Stimulated activated CD4-positive, alpha-beta T cell treated with anti-CD3 and anti-CD28 coated beads, Interleukin-4, amount 100 ng/mL, for 1 hour (primary cell): ENCODE measurements around the gene FAM120A.

ENCODE experiments used
- DNase-seq: peaks from one replicate; pipeline ENCODE4 v3.0.0-alpha.2; 2020

The FAM120A gene

GRCh38 chr9:93562157-93562556, 110.7 kb downstream of the FAM120A start:
- no peak for DNase-seq

- no peak for DNase-seq
Observed at GRCh38 chr9:93565089-93565488, 113.6 kb downstream of the FAM120A start.

- peak; percentile 99 for DNase-seq
Observed at GRCh38 chr9:93566408-93567270, 115.2 kb downstream of the FAM120A start.

- no peak for DNase-seq
Observed at GRCh38 chr9:93567271-93567959, 115.9 kb downstream of the FAM120A start.

GRCh38 chr9:93568169-93568568, 116.7 kb downstream of the FAM120A start:
- no peak for DNase-seq

- DNase-seq: no peak
Observed at GRCh38 chr9:93569621-93570174, 118.2 kb downstream of the FAM120A start.

GRCh38 chr9:93572221-93572620, 120.7 kb downstream of the FAM120A start:
- no peak for DNase-seq

GRCh38 chr9:93572636-93573515, 121.4 kb downstream of the FAM120A start:
- no peak for DNase-seq

- DNase-seq: no peak
Observed at GRCh38 chr9:93573516-93573828, 122.0 kb downstream of the FAM120A start.

- DNase-seq: no peak
Observed at GRCh38 chr9:93574091-93574899, 122.8 kb downstream of the FAM120A start.

- DNase-seq: no peak
Observed at GRCh38 chr9:93574900-93575795, 123.7 kb downstream of the FAM120A start.

GRCh38 chr9:93575796-93576257, 124.3 kb downstream of the FAM120A start:
- peak; percentile 57 for DNase-seq

- peak; percentile 52 for DNase-seq
Observed at GRCh38 chr9:93576258-93577077, 125.0 kb downstream of the FAM120A start, which contains the start of gene PHF2. Gene PHF2 (plus strand): TSS chr9:93576584. CDS start chr9:93576774, 190 bp downstream.

- DNase-seq: peak; percentile 28
Observed at GRCh38 chr9:93577078-93577974, 125.8 kb downstream of the FAM120A start.

GRCh38 chr9:93577975-93578682, 126.6 kb downstream of the FAM120A start:
- DNase-seq: no peak

- no peak for DNase-seq
Observed at GRCh38 chr9:93578844-93579243, 127.4 kb downstream of the FAM120A start.

- no peak for DNase-seq
Observed at GRCh38 chr9:93579711-93580516, 128.4 kb downstream of the FAM120A start.
